ENCODE measurements around the gene C1orf56.

C1orf56 gene

GRCh38 chr1:151037032-151037431 lies 10.5 kb upstream of the C1orf56 start:
- Histone ChIP-seq H2BK5ac (ENCODE audit: low read depth, low read length, poor library complexity, severe bottlenecking) (no peak overlapping the region), H3K4me3 (ENCODE audit: insufficient read depth in 1 of 2, low read depth in 1 of 2, low read length in 2 of 2) (no peak overlapping the region), H3K14ac (ENCODE audit: low read length in 2 of 2) (no peak overlapping the region), H3K23ac (ENCODE audit: low read length in 2 of 2) (no peak overlapping the region), H2BK120ac (ENCODE audit: low read depth, low read length) (no peak overlapping the region), H2AFZ (ENCODE audit: low read depth, low read length) (no peak overlapping the region), H3K27ac (ENCODE audit: low read length, poor library complexity, severe bottlenecking) (no peak overlapping the region), H2BK15ac (ENCODE audit: low read depth, poor library complexity, severe bottlenecking) (no peak overlapping the region), H3K18ac (ENCODE audit: low read depth in 1 of 2, low read length in 2 of 2) (no peak overlapping the region), H2AK5ac (ENCODE audit: low read length, severe bottlenecking) (no peak overlapping the region), H4K91ac (ENCODE audit: low read length) (no peak overlapping the region), H4K8ac (ENCODE audit: low read length) (no peak overlapping the region), H3K4me1 (ENCODE audit: control insufficient read depth, insufficient read depth, low read depth, low read length) (no peaks in the 10 kb centered on the region), H3K27me3 (ENCODE audit: control insufficient read depth in 1 of 2, insufficient read depth in 1 of 2, low read length in 2 of 2) (no peaks in the 10 kb centered on the region), H3K9me3 (ENCODE audit: control insufficient read depth, low read length) (no peaks in the 10 kb centered on the region), H3K9ac (ENCODE audit: low read length) (no peak overlapping the region), H3K36me3 (ENCODE audit: control insufficient read depth in 1 of 2, insufficient read depth in 2 of 2, low read depth in 1 of 2, low read length in 2 of 2) (peaks cover 21 to 27% of the 10 kb centered on the region in 2 experiments), H2BK12ac (ENCODE audit: low read length in 2 of 2) (no peak overlapping the region), H3K4ac (ENCODE audit: low read depth in 1 of 2, low read length in 2 of 2) (no peak overlapping the region), H3K4me2 (ENCODE audit: low read length, poor library complexity, severe bottlenecking) (no peak overlapping the region), H3K79me1 (replicated peaks; ENCODE audit: low read length, poor library complexity, severe bottlenecking) (peaks cover 2% of the 10 kb centered on the region)
- DNase-seq: no peak
- WGBS: 83% methylated on average over 5 of the region's 6 CpGs

GRCh38 chr1:151039521-151039920 lies 8.0 kb upstream of the C1orf56 start:
- peaks cover 11 to 17% of the 10 kb centered on the region in 2 experiments for H3K36me3 ChIP-seq (ENCODE audit: control insufficient read depth in 1 of 2, insufficient read depth in 2 of 2, low read depth in 1 of 2, low read length in 2 of 2)
- H2BK5ac ChIP-seq (ENCODE audit: low read depth, low read length, poor library complexity, severe bottlenecking): no peak overlapping the region
- no peak overlapping the region for H2AFZ ChIP-seq (ENCODE audit: low read depth, low read length)
- no peak overlapping the region for H4K8ac ChIP-seq (ENCODE audit: low read length)
- no peak overlapping the region for H2BK120ac ChIP-seq (ENCODE audit: low read depth, low read length)
- no peak overlapping the region for H3K4me2 ChIP-seq (ENCODE audit: low read length, poor library complexity, severe bottlenecking)
- no peak overlapping the region for H2BK15ac ChIP-seq (ENCODE audit: low read depth, poor library complexity, severe bottlenecking)
- no peak overlapping the region for H3K14ac ChIP-seq (ENCODE audit: low read length in 2 of 2)
- no peak overlapping the region for H3K18ac ChIP-seq (ENCODE audit: low read depth in 1 of 2, low read length in 2 of 2)
- H2BK12ac ChIP-seq (ENCODE audit: low read length in 2 of 2): no peak overlapping the region
- no peak overlapping the region for H3K27ac ChIP-seq (ENCODE audit: low read length, poor library complexity, severe bottlenecking)
- H4K91ac ChIP-seq (ENCODE audit: low read length): no peak overlapping the region
- H3K23ac ChIP-seq (ENCODE audit: low read length in 2 of 2): no peak overlapping the region
- no peaks in the 10 kb centered on the region for H3K27me3 ChIP-seq (ENCODE audit: control insufficient read depth in 1 of 2, insufficient read depth in 1 of 2, low read length in 2 of 2)
- no peak overlapping the region for H3K9ac ChIP-seq (ENCODE audit: low read length)
- H3K4ac ChIP-seq (ENCODE audit: low read depth in 1 of 2, low read length in 2 of 2): no peak overlapping the region
- WGBS: 86% methylated on average over 3 of the region's 3 CpGs
- H2AK5ac ChIP-seq (ENCODE audit: low read length, severe bottlenecking): no peak overlapping the region
- H3K4me3 ChIP-seq (ENCODE audit: insufficient read depth in 1 of 2, low read depth in 1 of 2, low read length in 2 of 2): no peak overlapping the region
- DNase-seq: no peak
- no peaks in the 10 kb centered on the region for H3K9me3 ChIP-seq (ENCODE audit: control insufficient read depth, low read length)
- peaks cover 2% of the 10 kb centered on the region for H3K79me1 ChIP-seq (replicated peaks; ENCODE audit: low read length, poor library complexity, severe bottlenecking)
- no peaks in the 10 kb centered on the region for H3K4me1 ChIP-seq (ENCODE audit: control insufficient read depth, insufficient read depth, low read depth, low read length)

- Histone ChIP-seq H3K4me1 (ENCODE audit: control insufficient read depth, insufficient read depth, low read depth, low read length) (peaks cover under 1% of the 10 kb centered on the region), H2BK120ac (ENCODE audit: low read depth, low read length) (no peak overlapping the region), H3K9ac (ENCODE audit: low read length) (no peak overlapping the region), H2AK5ac (ENCODE audit: low read length, severe bottlenecking) (no peak overlapping the region), H3K4ac (ENCODE audit: low read depth in 1 of 2, low read length in 2 of 2) (no peak overlapping the region), H3K27me3 (ENCODE audit: control insufficient read depth in 1 of 2, insufficient read depth in 1 of 2, low read length in 2 of 2) (no peaks in the 10 kb centered on the region), H3K4me3 (ENCODE audit: insufficient read depth in 1 of 2, low read depth in 1 of 2, low read length in 2 of 2) (no peak overlapping the region), H3K27ac (ENCODE audit: low read length, poor library complexity, severe bottlenecking) (no peak overlapping the region), H3K18ac (ENCODE audit: low read depth in 1 of 2, low read length in 2 of 2) (no peak overlapping the region), H3K14ac (ENCODE audit: low read length in 2 of 2) (no peak overlapping the region), H2BK5ac (ENCODE audit: low read depth, low read length, poor library complexity, severe bottlenecking) (no peak overlapping the region), H2BK15ac (ENCODE audit: low read depth, poor library complexity, severe bottlenecking) (no peak overlapping the region), H3K79me1 (replicated peaks; ENCODE audit: low read length, poor library complexity, severe bottlenecking) (no peaks in the 10 kb centered on the region), H3K4me2 (ENCODE audit: low read length, poor library complexity, severe bottlenecking) (no peak overlapping the region), H2AFZ (ENCODE audit: low read depth, low read length) (no peak overlapping the region), H4K91ac (ENCODE audit: low read length) (no peak overlapping the region), H3K36me3 (ENCODE audit: control insufficient read depth in 1 of 2, insufficient read depth in 2 of 2, low read depth in 1 of 2, low read length in 2 of 2) (peaks cover 0 to 4% of the 10 kb centered on the region in 2 experiments), H3K9me3 (ENCODE audit: control insufficient read depth, low read length) (no peaks in the 10 kb centered on the region), H4K8ac (ENCODE audit: low read length) (no peak overlapping the region), H2BK12ac (ENCODE audit: low read length in 2 of 2) (no peak overlapping the region), H3K23ac (ENCODE audit: low read length in 2 of 2) (no peak overlapping the region)
- no peak for DNase-seq
- WGBS: 100% methylated on average over 1 of the region's 1 CpG
These were observed 4.4 kb upstream of the C1orf56 start for GRCh38 chr1:151043163-151043562.

- Histone ChIP-seq H3K36me3 (ENCODE audit: control insufficient read depth in 1 of 2, insufficient read depth in 2 of 2, low read depth in 1 of 2, low read length in 2 of 2) (peaks cover 9 to 33% of the 10 kb centered on the region in 2 experiments), H3K4me3 (ENCODE audit: insufficient read depth in 1 of 2, low read depth in 1 of 2, low read length in 2 of 2) (peak overlapping the region; percentile 69 to 83), H4K91ac (ENCODE audit: low read length) (peak overlapping the region; percentile 84), H2AFZ (ENCODE audit: low read depth, low read length) (peak overlapping the region; percentile 84), H2BK15ac (ENCODE audit: low read depth, poor library complexity, severe bottlenecking) (peak overlapping the region; percentile 15), H3K18ac (ENCODE audit: low read depth in 1 of 2, low read length in 2 of 2) (peak overlapping the region; percentile 85 to 100), H3K14ac (ENCODE audit: low read length in 2 of 2) (peak overlapping the region in 1 of 2 experiments; percentile 93), H2AK5ac (ENCODE audit: low read length, severe bottlenecking) (no peak overlapping the region), H3K4me2 (ENCODE audit: low read length, poor library complexity, severe bottlenecking) (peak overlapping the region; percentile 90), H3K27me3 (ENCODE audit: control insufficient read depth in 1 of 2, insufficient read depth in 1 of 2, low read length in 2 of 2) (no peaks in the 10 kb centered on the region), H3K9me3 (ENCODE audit: control insufficient read depth, low read length) (no peaks in the 10 kb centered on the region), H3K4ac (ENCODE audit: low read depth in 1 of 2, low read length in 2 of 2) (peak overlapping the region; percentile 88 to 91), H3K4me1 (ENCODE audit: control insufficient read depth, insufficient read depth, low read depth, low read length) (peaks cover 8% of the 10 kb centered on the region), H4K8ac (ENCODE audit: low read length) (peak overlapping the region; percentile 66), H3K79me1 (replicated peaks; ENCODE audit: low read length, poor library complexity, severe bottlenecking) (peaks cover 2% of the 10 kb centered on the region), H2BK12ac (ENCODE audit: low read length in 2 of 2) (peak overlapping the region in 1 of 2 experiments; percentile 66), H2BK120ac (ENCODE audit: low read depth, low read length) (peak overlapping the region; percentile 12), H3K9ac (ENCODE audit: low read length) (peak overlapping the region; percentile 88), H2BK5ac (ENCODE audit: low read depth, low read length, poor library complexity, severe bottlenecking) (peak overlapping the region; percentile 34), H3K23ac (ENCODE audit: low read length in 2 of 2) (peak overlapping the region in 1 of 2 experiments; percentile 91), H3K27ac (ENCODE audit: low read length, poor library complexity, severe bottlenecking) (peak overlapping the region; percentile 84)
- DNase-seq: peak; percentile 77
- 3% methylated on average over 48 of the region's 48 CpGs for WGBS
These were observed 534 bp downstream of the C1orf56 start for GRCh38 chr1:151047925-151048644.

Measured in mesenchymal stem cell (in vitro differentiated cells and primary cell).